ENCODE data around the gene FAM13A. TPM values are rescaled to one million over a fixed set of nuclear protein-coding genes. Genes with fewer than 3 reads are reported as not detected.

Gene FAM13A
- total and polyA plus RNA-seq, 2 of the 13 experiments (the other 11 are each of a cell fraction or from before 2014, with no cell fraction given) = 1.2 to 36.2 TPM

DNA sequence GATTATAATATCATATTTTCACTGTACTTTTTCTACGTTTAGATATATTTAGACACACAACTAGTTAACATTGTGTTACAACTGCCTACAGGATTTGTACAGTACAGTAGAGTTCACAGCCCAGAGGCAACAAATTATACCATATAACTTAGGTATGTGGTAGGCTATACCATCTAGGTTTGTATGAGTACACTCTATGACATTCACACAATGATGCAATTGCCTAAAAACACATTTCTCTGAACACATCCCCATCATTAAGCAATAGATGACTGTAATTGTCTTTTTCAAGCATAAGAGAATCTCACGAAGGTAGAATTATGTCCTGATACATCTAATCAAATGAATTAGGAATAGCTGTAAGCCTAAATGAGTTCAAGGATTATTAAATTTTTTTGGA is 42.0 kb upstream of the FAM13A start:
- no peaks in the 10 kb centered on the region for H3K79me2 ChIP-seq (ENCODE audit: insufficient read depth, low read length)
- H4K20me1 ChIP-seq (ENCODE audit: insufficient read depth, low read length) = no peaks in the 10 kb centered on the region
- no peaks in the 10 kb centered on the region for H3K4me1 ChIP-seq (ENCODE audit: insufficient read depth, low read length)
- no peak for FAIRE-seq
- no peak for ATAC-seq
- H3K36me3 ChIP-seq (replicated peaks in 1 of 2; ENCODE audit: control insufficient read depth in 1 of 2, insufficient read depth in 2 of 2, low read length in 2 of 2) = no peaks in the 10 kb centered on the region
- DNase-seq (ENCODE audit: low spot score) = no peak
- H3K4me3 ChIP-seq (replicated peaks in 1 of 3; ENCODE audit: insufficient read depth in 1 of 3, low read depth in 2 of 3, low read length in 3 of 3) = no peak overlapping the region
- no peak overlapping the region for H3K9ac ChIP-seq (ENCODE audit: insufficient read depth, low read depth, low read length)
- in situ Hi-C loops (cut with HindIII; ENCODE audit: extremely low pct_ligation_motif_present, low pct_unique_long_range_greater_than_20kb) (no loop called here), intact Hi-C loops (cut with micrococcal nuclease; ENCODE audit: unreplicated experiment) (no loop called here)
- no TSS peak for BruUV-seq (replicated peaks)
- H3K4me2 ChIP-seq (ENCODE audit: low read depth, low read length) = no peak overlapping the region
- no peaks in the 10 kb centered on the region; a peak in 1 of 5 replicates for H3K27me3 ChIP-seq (ENCODE audit: control insufficient read depth in 1 of 2, insufficient read depth in 2 of 2, low read length in 2 of 2)
- no peak overlapping the region for H2AFZ ChIP-seq (ENCODE audit: low read length)
- POLR2A ChIA-PET = no interaction called here
- H3K9me3 ChIP-seq (ENCODE audit: low read length) = no peaks in the 10 kb centered on the region
- TF ChIP-seq NR2C2 (CRISPR knock-in tag; IDR thresholded peaks at IDR 0.05; ENCODE audit: borderline replicate concordance) (no peak), ZNF678 (CRISPR knock-in tag; IDR thresholded peaks at IDR 0.05) (no peak), SKI (IDR thresholded peaks at IDR 0.05; ENCODE audit: partially characterized antibody) (no peak), KAT8 (CRISPR knock-in tag; IDR thresholded peaks at IDR 0.05) (no peak), ZNF138 (CRISPR knock-in tag; IDR thresholded peaks at IDR 0.05; ENCODE audit: low read depth) (no peak), MXI1 (IDR thresholded peaks at IDR 0.05; ENCODE audit: borderline replicate concordance, low read depth, low read length) (no peak), CEBPG (CRISPR knock-in tag; IDR thresholded peaks at IDR 0.05) (no peak), NR3C1 (CRISPR knock-in tag; IDR thresholded peaks at IDR 0.05) (no peak), ZNF660 (CRISPR knock-in tag; IDR thresholded peaks at IDR 0.05; ENCODE audit: borderline replicate concordance, low read depth) (no peak), ZNF44 (CRISPR knock-in tag; IDR thresholded peaks at IDR 0.05) (no peak), NCOA2 (CRISPR knock-in tag; IDR thresholded peaks at IDR 0.05) (no peak)
- WGBS (ENCODE audit: low lambda C conversion rate) = 2% methylated on average over 2 of the region's 2 CpGs
- H3K27ac ChIP-seq (ENCODE audit: extremely low read length, insufficient read depth, low read length) = no peak overlapping the region
- CTCF ChIA-PET (ENCODE audit: low intra/inter-chr PET ratio, low total read pairs) = no interaction called here

DNA sequence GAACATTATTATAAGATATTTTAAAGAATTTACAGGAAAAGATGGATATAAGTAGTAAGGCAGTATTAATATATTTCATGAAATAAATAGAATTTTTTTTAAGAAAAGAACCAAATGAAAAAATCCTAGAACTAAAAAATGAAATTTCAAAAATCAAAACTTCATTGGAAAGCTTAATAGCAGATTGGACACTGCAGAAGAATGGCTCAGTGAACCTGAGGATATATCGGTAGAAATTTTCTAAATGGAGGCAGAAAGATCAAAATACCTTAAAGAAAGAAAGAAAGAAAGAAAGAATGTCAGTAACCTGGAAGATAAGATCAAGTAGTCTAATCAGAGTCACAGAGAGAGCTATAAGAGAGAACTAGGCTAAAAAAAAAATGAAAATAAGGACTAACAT is 21.3 kb upstream of the FAM13A start:
- H3K9ac ChIP-seq (ENCODE audit: insufficient read depth, low read depth, low read length) = no peak overlapping the region
- in situ Hi-C loops (cut with HindIII; ENCODE audit: extremely low pct_ligation_motif_present, low pct_unique_long_range_greater_than_20kb) (no loop called here), intact Hi-C loops (cut with micrococcal nuclease; ENCODE audit: unreplicated experiment) (no loop called here)
- TF ChIP-seq MED1 (CRISPR knock-in tag; IDR thresholded peaks at IDR 0.05) (no peak), SETDB1 (CRISPR knock-in tag; IDR thresholded peaks at IDR 0.05; ENCODE audit: borderline replicate concordance) (no peak), TOPORS (CRISPR knock-in tag; IDR thresholded peaks at IDR 0.05) (no peak), ZNF160 (CRISPR knock-in tag; IDR thresholded peaks at IDR 0.05) (0 out of 2 replicates have a peak, but pooled peaks have one; percentile 41), TBX3 (IDR thresholded peaks at IDR 0.05; ENCODE audit: borderline replicate concordance) (no peak), KLF13 (CRISPR knock-in tag; IDR thresholded peaks at IDR 0.05) (no peak)
- 38% methylated on average over 1 of the region's 1 CpG for WGBS (ENCODE audit: low lambda C conversion rate)
- no peaks in the 10 kb centered on the region for H3K9me3 ChIP-seq (ENCODE audit: low read length)
- H3K4me3 ChIP-seq (replicated peaks in 1 of 3; ENCODE audit: insufficient read depth in 1 of 3, low read depth in 2 of 3, low read length in 3 of 3) = no peak overlapping the region
- no peaks in the 10 kb centered on the region for H4K20me1 ChIP-seq (ENCODE audit: insufficient read depth, low read length)
- ATAC-seq (no peak), FAIRE-seq (no peak), DNase-seq (ENCODE audit: low spot score) (no peak)
- no peaks in the 10 kb centered on the region for H3K4me1 ChIP-seq (ENCODE audit: insufficient read depth, low read length)
- no peaks in the 10 kb centered on the region; a peak in 1 of 5 replicates for H3K27me3 ChIP-seq (ENCODE audit: control insufficient read depth in 1 of 2, insufficient read depth in 2 of 2, low read length in 2 of 2)
- ChIA-PET CTCF (ENCODE audit: low intra/inter-chr PET ratio, low total read pairs) (no interaction called here), POLR2A (no interaction called here)
- no peaks in the 10 kb centered on the region for H3K79me2 ChIP-seq (ENCODE audit: insufficient read depth, low read length)
- H3K27ac ChIP-seq (ENCODE audit: extremely low read length, insufficient read depth, low read length) = no peak overlapping the region
- no peak overlapping the region for H3K4me2 ChIP-seq (ENCODE audit: low read depth, low read length)
- H3K36me3 ChIP-seq (replicated peaks in 1 of 2; ENCODE audit: control insufficient read depth in 1 of 2, insufficient read depth in 2 of 2, low read length in 2 of 2) = no peaks in the 10 kb centered on the region
- no TSS peak for BruUV-seq (replicated peaks)
- H2AFZ ChIP-seq (ENCODE audit: low read length) = no peak overlapping the region
